Stimulated activated CD4-positive, alpha-beta T cell treated with anti-CD3 and anti-CD28 coated beads, Interleukin-15, amount 100 ng/mL, for 48 hours (primary cell): ENCODE results near the gene PDGFC.

Source experiments
- DNase-seq, 2 donors: peaks; one replicate each; pipeline ENCODE4 v3.0.0-alpha.2; 2020; ENCODE audit warnings: low read depth in 2 of 2

Gene PDGFC

GRCh38 chr4:156749426-156750403, 221.9 kb downstream of the PDGFC start:
- no peak for DNase-seq

DNA sequence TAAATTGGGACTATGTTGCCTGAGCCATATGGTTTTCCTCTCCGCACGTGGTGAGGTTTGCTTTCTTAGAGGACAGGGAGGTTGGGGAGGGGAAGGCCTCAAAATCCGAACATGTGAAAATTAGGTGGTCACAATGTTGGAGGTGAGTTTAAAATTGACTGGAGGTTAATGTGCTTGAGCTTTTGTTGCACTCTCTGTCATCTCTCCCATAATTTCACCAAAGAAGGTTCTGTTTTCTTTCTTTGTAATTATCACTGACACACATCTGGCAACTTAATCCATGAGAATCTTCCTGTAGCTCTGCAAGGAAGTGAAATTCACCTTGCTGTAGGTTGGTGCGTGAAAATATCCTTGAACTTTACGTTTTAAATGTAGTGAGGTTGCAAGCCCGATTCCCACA, 225.5 kb downstream of the PDGFC start:
- no peak for DNase-seq

DNA sequence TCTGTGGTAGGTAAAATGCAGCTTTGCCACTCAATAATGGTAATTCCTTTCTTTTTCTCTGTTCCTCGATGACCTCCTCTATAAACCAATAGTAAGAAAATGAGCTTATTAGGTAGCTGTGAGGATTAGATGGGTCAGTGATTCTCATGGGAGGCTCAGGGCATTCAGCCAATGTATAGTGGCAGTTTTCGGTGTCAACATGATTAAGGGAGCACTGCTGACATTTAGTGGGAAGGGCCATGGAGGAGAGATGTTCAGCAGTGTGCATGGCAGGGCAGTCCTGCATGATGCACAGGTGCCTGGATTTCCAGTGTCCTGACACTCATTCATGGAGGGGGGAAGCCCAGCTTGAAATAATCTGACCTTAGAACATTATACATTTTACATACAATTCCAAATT, 232.8 kb downstream of the PDGFC start:
- no peak for DNase-seq

- no peak for DNase-seq
Measured at GRCh38 chr4:156734965-156735895, 236.4 kb downstream of the PDGFC start.

DNA sequence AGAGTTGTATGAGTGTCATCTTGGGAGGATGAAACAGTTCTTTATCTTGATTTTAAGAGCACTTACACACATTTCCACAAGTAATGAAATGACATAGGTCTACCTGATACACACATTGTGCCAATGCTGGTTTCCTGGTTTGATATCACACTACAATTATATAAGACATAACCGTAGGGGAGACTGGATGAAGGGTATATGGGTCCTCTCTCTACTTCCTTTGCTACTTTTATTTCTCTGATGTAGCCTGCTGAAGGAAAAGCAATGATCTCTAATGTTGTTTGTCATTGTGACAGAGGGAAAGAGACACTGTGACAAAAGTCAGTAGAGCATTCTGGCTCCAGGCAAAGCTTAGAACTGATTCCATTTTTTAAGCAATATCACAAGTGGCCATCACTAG, 238.0 kb downstream of the PDGFC start:
- DNase-seq, result no peak

DNA sequence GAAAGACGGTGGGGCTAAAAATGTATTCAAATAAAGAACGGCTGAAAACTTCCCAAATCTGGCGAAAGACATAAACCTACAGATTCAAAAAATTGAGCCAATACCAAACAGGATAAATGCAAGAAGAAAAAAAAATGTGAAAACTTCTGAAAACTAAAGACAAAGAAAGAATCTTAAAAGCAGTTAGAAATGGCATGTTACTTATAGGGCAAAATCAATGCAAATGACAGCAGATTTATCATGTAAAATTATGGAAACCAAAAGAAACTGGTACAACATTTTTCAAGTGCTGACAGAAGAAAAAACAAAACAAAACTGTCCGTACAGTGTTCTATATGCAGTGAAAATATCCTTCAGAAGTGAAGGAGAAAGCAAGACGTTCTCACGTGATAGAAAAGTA, 239.0 kb downstream of the PDGFC start:
- no peak for DNase-seq

- DNase-seq, result no peak
Measured at GRCh38 chr4:156729416-156729815, 242.2 kb downstream of the PDGFC start.

DNA sequence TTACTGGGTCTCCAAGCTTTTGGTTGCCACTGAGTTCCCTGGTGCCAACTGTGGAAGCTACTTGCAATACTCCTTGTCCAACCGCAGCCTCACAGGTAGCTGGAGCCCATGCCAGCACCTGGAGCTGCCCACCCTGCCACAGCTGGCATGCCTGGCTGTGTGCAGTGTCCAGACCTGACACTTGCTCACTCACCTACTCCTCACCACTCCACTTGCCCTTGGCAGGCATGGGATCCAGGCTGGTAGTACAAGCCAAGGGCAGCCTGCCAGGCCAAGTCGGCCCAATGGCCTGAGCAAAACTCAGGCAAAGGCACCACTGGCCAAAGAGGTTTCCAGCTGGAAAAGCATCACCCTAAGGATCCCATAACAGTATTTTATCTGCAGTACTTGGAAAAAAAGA, 246.3 kb downstream of the PDGFC start:
- DNase-seq, result no peak

GRCh38 chr4:156723951-156724668, 247.5 kb downstream of the PDGFC start:
- DNase-seq, result no peak

DNA sequence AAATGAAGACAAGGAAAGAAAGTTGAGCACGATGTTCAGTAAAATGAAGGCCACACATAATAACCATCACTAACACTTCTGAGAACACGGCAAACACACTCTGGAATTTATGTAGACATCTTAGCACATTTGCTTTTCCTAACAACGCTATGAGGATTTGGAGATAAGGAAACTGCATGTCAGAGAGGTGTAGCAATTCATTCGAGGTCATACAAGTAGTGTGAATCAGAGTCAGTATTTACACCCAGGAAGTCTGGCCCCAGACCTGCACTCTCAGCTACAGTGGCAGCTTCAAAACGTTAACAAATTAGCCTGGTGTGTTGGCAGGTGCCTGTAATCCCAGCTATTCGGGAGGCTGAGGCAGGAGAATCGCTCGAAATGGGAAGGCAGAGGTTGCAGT, 253.4 kb downstream of the PDGFC start:
- no peak for DNase-seq

DNA sequence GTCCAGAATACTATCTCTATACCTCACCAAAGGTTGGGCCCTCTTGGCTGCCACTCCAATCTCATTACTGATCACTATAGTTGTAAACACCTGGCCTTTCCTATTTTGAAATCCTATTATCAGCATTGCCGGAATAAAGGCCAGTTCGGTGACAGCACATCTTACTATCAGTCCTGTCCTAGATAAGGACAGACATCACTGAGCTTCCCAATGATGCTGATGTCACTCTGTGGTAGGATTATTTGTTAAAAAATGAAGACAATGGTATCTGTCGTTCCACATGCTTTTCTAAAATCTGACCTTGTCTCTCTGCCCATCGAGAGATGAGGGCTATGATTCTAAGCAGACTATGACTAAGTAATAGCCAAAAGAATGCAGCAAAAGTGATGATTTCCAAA, 260.4 kb downstream of the PDGFC start:
- no peak for DNase-seq
